Fibroblast of pulmonary artery (primary cell): ENCODE measurements around the gene CORIN.

ENCODE experiments used
- DNase-seq: peaks from one replicate; pipeline ENCODE4 v3.0.0-alpha.2; 2010; ENCODE audit warnings: low read depth
- H3K4me3 ChIP-seq: replicated peaks from 2 replicates; pipeline ENCODE4 v1.5.1; 2011; ENCODE audit warnings: low read depth, mild to moderate bottlenecking, control low read depth, low read length, moderate library complexity
- CTCF ChIP-seq: IDR thresholded peaks from 2 replicates; pipeline ENCODE4 v1.5.1; 2011; ENCODE audit warnings: mild to moderate bottlenecking, control low read depth, low read length, inconsistent platforms; ENCODE audit errors: missing control alignments

Gene CORIN

GRCh38 chr4:47819178-47819577 lies 18.7 kb downstream of the CORIN start:
- no peak for TF ChIP-seq CTCF
- no peak overlapping the region for H3K4me3 ChIP-seq
- DNase-seq, result no peak

- H3K4me3 ChIP-seq, result no peak overlapping the region
- TF ChIP-seq CTCF, result no peak
Measured at GRCh38 chr4:47817275-47817674, 20.6 kb downstream of the CORIN start.

GRCh38 chr4:47816748-47817147 lies 21.1 kb downstream of the CORIN start:
- H3K4me3 ChIP-seq, result no peak overlapping the region
- no peak for TF ChIP-seq CTCF
- no peak for DNase-seq

More at GRCh38 chr4:47817275-47817674, 20.6 kb downstream of the CORIN start:
- no peak for DNase-seq

- TF ChIP-seq CTCF, result no peak
- no peak overlapping the region for H3K4me3 ChIP-seq
- no peak for DNase-seq
Measured at GRCh38 chr4:47814618-47815295, 23.1 kb downstream of the CORIN start.

- H3K4me3 ChIP-seq, result no peak overlapping the region
- no peak for DNase-seq
- no peak for TF ChIP-seq CTCF
Measured at GRCh38 chr4:47809654-47810203, 28.1 kb downstream of the CORIN start.

- H3K4me3 ChIP-seq, result no peak overlapping the region
- TF ChIP-seq CTCF, result no peak
- DNase-seq, result no peak
Measured at GRCh38 chr4:47804598-47804997, 33.3 kb downstream of the CORIN start.
